ENCODE measurements around the gene JHY. TPM values are rescaled to one million over a fixed set of nuclear protein-coding genes. Genes with fewer than 3 reads are reported as not detected.

Gene JHY
- total and polyA plus RNA-seq, 10 donors = 1.0 to 5.6 (median 4.4) TPM

DNA sequence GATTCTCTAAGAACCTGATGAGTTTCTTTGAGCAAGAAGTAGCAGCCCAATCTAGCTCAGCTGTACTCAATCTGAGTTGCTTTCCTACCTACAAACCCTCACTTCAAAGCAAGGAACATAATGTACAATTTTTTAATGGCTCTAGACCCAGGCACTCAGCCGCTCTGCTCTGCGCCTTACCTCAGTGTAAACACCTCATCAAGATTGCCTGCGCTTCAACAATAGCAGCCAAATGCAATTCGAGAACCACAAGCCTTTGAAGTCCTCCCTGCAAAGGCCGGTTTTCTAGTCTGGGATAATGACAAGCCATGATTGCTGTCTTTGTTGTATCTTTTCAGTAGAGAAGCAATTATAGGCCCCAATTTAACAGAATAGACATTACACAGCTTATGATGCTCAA, 38.0 kb downstream of the JHY start:
- no peaks in the 10 kb centered on the region for H3K4me1 ChIP-seq
- no peaks in the 10 kb centered on the region for H3K27me3 ChIP-seq (replicated peaks in 1 of 7)
- DNase-seq = no peak
- no peak overlapping the region for H3K4me3 ChIP-seq
- no peak overlapping the region for H3K27ac ChIP-seq
- WGBS, 5 donors = 82 to 94% (median 91%) methylated on average over 5 of the region's 5 CpGs
- peaks cover 0 to 7% (median 0%) of the 10 kb centered on the region in 6 donors for H3K36me3 ChIP-seq
- TF ChIP-seq, protein P1, sequence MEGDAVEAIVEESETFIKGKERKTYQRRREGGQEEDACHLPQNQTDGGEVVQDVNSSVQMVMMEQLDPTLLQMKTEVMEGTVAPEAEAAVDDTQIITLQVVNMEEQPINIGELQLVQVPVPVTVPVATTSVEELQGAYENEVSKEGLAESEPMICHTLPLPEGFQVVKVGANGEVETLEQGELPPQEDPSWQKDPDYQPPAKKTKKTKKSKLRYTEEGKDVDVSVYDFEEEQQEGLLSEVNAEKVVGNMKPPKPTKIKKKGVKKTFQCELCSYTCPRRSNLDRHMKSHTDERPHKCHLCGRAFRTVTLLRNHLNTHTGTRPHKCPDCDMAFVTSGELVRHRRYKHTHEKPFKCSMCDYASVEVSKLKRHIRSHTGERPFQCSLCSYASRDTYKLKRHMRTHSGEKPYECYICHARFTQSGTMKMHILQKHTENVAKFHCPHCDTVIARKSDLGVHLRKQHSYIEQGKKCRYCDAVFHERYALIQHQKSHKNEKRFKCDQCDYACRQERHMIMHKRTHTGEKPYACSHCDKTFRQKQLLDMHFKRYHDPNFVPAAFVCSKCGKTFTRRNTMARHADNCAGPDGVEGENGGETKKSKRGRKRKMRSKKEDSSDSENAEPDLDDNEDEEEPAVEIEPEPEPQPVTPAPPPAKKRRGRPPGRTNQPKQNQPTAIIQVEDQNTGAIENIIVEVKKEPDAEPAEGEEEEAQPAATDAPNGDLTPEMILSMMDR (IDR thresholded peaks at IDR 0.05 in 8 of 11, conservative IDR thresholded peaks at IDR 0.05 in 3 of 11) = no peak
- intact Hi-C loops (cut with DNase I; ENCODE audit: low total_unique reads) = no loop called here
- no peaks in the 10 kb centered on the region for H3K9me3 ChIP-seq

DNA sequence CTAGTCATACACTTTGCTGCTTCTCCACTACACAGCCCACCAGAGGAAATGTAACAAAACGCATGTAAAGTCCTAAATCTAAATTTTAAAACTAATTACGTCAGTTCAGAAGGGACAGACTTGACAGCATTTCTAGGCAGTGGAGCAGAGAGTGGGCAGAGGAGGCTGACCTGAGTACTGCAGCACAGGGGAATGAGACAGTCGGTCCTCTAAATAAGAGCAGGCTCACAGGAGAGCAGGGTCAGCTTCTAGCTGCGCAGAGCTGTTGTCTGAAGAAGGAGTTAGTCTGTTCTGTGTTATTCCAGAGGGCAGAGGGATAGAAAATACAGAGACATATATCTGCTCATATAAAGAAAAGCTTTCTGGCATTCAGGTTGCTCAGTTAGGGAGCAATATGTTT, 40.3 kb downstream of the JHY start:
- intact Hi-C loops (cut with DNase I; ENCODE audit: low total_unique reads) = no loop called here
- Histone ChIP-seq H3K9me3 (no peaks in the 10 kb centered on the region), H3K4me3 (no peak overlapping the region), H3K27me3 (replicated peaks in 1 of 7) (no peaks in the 10 kb centered on the region), H3K36me3 (peaks cover 0 to 7% (median 0%) of the 10 kb centered on the region in 6 donors), H3K4me1 (no peaks in the 10 kb centered on the region), H3K27ac (no peak overlapping the region)
- TF ChIP-seq POLR2A (IDR thresholded peaks at IDR 0.05) = no peak
- no peak for TF ChIP-seq POLR2AphosphoS5 (IDR thresholded peaks at IDR 0.05)
- TF ChIP-seq, protein P1 (IDR thresholded peaks at IDR 0.05 in 8 of 11, conservative IDR thresholded peaks at IDR 0.05 in 3 of 11) = no peak
- no peak for DNase-seq
- 86 to 91% (median 89%) methylated on average over 4 of the region's 4 CpGs for WGBS, 5 donors

DNA sequence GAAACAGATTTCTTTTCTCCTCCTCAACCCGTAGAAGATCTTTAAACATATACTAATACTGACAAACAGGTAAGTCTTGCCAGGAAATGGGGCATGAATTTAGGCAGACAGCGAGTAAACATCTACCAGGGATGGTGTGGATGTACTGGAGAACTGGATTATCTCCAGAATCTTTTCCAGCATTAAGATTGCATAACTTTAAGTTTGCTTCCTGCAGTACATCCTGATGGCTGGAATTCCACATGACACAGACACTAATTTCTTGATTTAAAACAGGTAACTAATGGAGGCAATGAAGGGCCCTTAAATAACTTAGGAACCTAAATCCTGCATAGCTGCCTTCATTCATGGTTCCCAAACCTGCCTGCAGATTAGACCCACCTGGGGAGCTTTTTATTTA, 40.7 kb downstream of the JHY start:
- peaks cover 0 to 7% (median 0%) of the 10 kb centered on the region in 6 donors for H3K36me3 ChIP-seq
- intact Hi-C loops (cut with DNase I; ENCODE audit: low total_unique reads) = no loop called here
- no peaks in the 10 kb centered on the region for H3K4me1 ChIP-seq
- no peak overlapping the region for H3K27ac ChIP-seq
- H3K4me3 ChIP-seq = no peak overlapping the region
- TF ChIP-seq, protein P1 (IDR thresholded peaks at IDR 0.05 in 8 of 11, conservative IDR thresholded peaks at IDR 0.05 in 3 of 11) = no peak
- TF ChIP-seq POLR2AphosphoS5 (IDR thresholded peaks at IDR 0.05) = no peak
- no peak for TF ChIP-seq POLR2A (IDR thresholded peaks at IDR 0.05)
- H3K9me3 ChIP-seq = no peaks in the 10 kb centered on the region
- WGBS, 5 donors = 85 to 97% (median 87%) methylated on average over 2 of the region's 2 CpGs
- no peaks in the 10 kb centered on the region for H3K27me3 ChIP-seq (replicated peaks in 1 of 7)
- DNase-seq = no peak

DNA sequence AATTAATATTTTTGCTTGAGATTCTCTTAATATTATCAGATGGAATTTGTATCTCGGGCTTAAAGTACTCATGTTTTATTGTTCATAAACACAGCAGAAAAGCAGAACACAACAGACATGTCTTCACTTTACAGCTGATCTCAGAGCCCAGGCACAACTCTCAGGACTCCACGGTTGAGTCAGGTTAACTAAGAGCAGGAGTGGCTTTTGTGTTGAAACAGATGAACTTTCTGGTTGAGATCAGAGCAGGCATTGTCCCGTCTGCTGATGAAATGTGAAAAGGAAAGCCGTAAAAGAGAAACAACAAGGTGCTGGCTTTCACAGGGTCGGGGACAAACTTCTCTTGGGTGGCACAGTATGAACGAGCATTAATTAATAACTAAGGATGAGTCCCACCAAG, 49.0 kb downstream of the JHY start:
- no peaks in the 10 kb centered on the region for H3K36me3 ChIP-seq
- DNase-seq = no peak
- no peak for TF ChIP-seq POLR2AphosphoS5 (IDR thresholded peaks at IDR 0.05)
- TF ChIP-seq, protein P1 (IDR thresholded peaks at IDR 0.05 in 8 of 11, conservative IDR thresholded peaks at IDR 0.05 in 3 of 11) = no peak
- no peak for TF ChIP-seq POLR2A (IDR thresholded peaks at IDR 0.05)
- H3K9me3 ChIP-seq = no peaks in the 10 kb centered on the region
- intact Hi-C loops (cut with DNase I; ENCODE audit: low total_unique reads) = no loop called here
- no peaks in the 10 kb centered on the region for H3K27me3 ChIP-seq (replicated peaks in 1 of 7)
- no peak overlapping the region for H3K27ac ChIP-seq
- H3K4me3 ChIP-seq = no peak overlapping the region
- no peaks in the 10 kb centered on the region for H3K4me1 ChIP-seq
- WGBS, 5 donors = 69 to 84% (median 77%) methylated on average over 6 of the region's 6 CpGs

Measured in spleen (tissue), 11 donors.